Stimulated activated naive CD4-positive, alpha-beta T cell (primary cell): ENCODE results near the gene CYTH2.
A peak's percentile ranks its signal among the peaks of the same experiment; 100 is the strongest.

Experiments
- DNase-seq, 6 experiments: peaks; one replicate each; lab custom pipeline; 2025; lab: John Stamatoyannopoulos, UW

Gene CYTH2, protein sequence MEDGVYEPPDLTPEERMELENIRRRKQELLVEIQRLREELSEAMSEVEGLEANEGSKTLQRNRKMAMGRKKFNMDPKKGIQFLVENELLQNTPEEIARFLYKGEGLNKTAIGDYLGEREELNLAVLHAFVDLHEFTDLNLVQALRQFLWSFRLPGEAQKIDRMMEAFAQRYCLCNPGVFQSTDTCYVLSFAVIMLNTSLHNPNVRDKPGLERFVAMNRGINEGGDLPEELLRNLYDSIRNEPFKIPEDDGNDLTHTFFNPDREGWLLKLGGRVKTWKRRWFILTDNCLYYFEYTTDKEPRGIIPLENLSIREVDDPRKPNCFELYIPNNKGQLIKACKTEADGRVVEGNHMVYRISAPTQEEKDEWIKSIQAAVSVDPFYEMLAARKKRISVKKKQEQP

DNA sequence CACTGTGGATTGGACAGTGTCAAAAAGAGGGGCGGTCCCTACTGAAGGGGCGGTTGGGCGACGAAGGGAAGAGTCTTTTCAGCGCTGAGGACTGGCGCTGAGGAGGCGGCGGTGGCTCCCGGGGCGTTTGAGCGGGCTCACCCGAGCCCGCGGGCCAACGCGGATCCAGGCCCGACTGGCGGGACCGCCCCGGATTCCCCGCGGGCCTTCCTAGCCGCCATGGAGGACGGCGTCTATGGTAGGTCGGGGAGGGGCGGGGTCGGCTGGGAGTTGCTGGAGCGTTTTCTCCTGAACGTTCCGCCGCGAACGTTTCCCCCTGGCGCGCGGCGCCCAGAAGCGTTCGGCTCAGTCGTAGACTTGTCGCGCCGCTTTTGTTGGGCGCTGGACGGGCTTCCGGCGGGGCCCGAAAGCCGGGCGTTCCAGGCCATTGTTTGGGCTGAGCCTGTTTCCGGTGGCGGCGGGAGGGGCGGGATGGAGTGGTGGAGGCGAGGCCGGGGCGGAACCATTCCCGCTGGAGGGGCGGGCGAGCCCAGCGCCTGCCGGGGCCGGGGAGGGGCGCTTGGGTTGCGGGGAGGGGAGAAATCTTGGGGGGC lies at the start of gene CYTH2:
CYTH2 (plus strand) TSS at position 81 of the 593 bp plus-strand sequence; CDS start at position 220, 139 bp downstream.
- peak in 3 of 6 experiments; percentile 56 to 75 (median 72) for DNase-seq

DNA sequence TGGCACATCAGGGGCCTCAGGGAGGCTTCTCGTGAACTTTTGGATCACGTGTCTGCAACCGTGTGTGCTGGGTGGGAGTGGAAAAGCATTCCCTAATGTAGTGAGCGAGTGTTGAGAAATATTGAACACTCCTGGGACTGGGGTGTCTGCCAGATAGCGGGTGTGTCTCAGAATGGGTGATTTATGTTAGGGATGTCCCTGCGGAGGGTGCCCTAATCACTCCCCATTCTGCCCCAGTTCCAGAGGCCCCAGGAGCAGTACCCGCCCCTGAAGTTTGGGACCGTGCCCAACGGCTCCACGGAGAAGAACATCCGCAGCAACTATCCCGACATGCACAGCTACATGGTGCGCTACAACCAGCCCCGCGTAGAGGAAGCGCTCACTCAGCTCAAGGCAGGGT lies 47.6 kb upstream of the CYTH2 start:
- DNase-seq: no peak

DNA sequence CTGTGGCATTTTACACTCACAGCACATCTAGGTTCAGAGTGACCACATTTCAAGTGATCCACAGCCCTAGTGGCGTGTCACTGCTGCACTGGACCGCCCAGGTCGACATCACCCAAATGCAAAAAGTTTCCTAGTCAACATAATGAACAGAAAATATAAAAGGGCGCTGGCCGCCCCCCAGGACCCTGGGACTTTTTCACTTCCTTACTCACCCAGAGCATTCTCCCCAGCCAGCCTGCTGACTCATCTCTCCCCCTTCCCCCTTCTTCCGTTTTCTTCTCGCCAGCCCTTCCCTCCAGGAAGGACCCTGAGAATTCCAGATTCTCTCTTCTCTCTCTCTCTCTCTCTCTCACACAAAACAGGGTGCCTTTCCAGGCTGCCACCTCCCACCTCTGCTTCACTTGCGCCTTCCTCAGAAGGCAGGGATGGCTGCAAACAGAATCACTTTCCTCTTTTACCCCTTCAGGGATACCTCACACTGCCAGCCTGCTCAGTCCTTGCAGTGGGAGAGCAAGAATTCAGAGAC lies 44.4 kb upstream of the CYTH2 start:
- DNase-seq: no peak

DNA sequence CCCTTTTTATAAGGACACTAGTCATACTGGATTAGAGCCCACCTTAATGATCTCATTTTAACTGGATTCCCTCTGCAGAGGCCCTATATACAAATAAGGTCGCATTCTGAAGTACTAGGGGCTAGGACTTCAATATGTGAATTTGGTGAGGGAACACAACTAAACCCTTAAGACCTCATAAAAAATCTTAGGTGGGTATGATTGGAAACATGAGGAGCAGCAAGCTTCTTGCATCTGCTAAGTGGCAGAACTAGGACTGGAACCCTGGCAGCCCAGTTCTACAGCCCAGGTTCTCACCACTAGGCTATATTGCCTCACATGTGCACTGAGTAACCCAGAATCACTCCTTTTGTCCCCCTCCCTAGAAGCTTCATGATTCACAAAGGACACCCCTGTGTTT lies 40.5 kb upstream of the CYTH2 start:
- no peak for DNase-seq

DNA sequence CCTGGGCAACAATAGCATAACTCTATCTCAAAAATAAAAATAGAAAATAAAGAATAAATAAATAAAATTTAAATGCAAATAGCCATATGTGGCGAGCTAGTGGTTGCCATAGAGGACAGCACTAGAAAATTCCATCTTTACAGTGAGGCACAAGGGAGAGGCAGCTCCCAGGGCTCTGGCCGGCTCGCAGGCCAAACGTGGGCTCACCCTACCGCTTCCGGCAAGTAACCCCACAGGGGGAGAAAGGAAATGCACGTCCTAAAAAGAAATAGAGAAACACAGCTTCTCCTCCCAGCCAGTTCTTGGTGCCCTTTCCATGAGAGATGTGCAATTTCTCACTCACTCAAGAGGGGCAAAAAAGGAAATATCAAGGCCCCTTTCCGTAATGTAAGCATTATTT lies 35.8 kb upstream of the CYTH2 start:
- no peak for DNase-seq

DNA sequence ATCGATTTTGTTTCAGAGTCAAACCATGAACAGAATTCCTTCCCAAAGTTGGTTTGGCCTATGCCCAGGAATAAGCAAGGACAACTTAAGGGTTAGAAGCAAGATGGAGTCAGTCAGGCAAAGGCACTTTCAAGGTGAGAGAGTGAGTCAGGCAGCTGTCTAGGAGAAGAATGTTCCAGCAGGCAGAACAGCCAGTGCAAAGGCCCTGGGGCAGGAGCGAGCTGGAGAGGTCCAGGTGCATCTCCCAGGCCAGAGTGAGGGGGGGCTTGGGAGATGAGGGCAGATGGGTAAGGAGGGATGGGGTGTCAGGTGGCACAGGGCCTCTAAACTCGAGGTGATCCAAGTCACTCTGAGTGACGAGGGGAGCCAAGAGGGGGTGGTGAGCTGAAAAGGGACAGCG lies 32.6 kb upstream of the CYTH2 start:
- no peak for DNase-seq

DNA sequence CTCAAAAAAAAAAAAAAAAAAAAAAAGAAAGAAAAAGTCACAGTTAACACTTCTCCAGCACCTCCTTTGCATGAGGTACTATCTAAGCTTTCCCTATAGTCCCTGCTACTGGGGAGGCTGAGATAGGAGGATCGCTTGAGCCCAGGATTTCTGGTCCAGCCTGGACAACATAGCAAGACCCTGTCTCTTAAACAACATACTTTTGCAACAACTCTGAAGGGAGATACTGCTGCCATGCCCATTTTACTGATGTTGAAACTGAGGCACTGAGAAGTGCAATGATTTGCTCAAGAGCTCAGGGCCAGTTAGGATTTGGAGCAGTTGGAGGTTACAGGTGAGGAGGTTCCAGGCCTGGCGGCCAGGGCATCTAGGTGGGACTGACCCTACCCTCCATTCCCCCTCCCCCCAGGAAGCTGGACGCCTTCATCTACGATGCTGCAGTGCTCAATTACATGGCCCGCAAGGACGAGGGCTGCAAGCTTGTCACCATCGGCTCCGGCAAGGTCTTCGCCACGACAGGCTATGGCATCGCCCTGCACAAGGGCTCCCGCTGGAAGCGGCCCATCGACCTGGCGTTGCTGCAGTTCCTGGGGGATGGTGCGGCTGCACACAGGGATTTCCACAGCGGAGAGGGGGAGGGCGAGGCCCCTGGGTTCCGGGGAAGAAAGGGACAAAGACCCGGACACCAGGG lies 27.7 kb upstream of the CYTH2 start:
- no peak for DNase-seq

DNA sequence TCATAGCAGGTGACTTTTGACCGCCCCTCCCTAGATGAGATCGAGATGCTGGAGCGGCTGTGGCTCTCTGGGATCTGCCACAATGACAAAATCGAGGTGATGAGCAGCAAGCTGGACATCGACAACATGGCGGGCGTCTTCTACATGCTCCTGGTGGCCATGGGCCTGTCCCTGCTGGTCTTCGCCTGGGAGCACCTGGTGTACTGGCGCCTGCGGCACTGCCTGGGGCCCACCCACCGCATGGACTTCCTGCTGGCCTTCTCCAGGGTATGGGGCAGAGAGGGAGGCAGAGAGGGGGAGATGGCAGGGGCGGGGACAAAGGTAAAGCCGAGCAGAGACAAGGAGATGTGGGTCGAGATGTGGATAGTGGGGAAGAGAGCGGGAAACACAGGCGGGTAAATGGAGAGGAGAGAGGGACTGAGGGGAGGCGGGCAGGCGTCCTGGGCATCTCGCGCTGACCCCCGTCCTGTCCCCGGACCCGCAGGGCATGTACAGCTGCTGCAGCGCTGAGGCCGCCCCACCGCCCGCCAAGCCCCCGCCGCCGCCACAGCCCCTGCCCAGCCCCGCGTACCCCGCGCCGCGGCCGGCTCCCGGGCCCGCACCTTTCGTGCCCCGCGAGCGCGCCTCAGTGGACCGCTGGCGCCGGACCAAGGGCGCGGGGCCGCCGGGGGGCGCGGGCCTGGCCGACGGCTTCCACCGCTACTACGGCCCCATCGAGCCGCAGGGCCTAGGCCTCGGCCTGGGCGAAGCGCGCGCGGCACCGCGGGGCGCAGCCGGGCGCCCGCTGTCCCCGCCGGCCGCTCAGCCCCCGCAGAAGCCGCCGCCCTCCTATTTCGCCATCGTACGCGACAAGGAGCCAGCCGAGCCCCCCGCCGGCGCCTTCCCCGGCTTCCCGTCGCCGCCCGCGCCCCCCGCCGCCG lies 26.8 kb upstream of the CYTH2 start:
- no peak for DNase-seq

DNA sequence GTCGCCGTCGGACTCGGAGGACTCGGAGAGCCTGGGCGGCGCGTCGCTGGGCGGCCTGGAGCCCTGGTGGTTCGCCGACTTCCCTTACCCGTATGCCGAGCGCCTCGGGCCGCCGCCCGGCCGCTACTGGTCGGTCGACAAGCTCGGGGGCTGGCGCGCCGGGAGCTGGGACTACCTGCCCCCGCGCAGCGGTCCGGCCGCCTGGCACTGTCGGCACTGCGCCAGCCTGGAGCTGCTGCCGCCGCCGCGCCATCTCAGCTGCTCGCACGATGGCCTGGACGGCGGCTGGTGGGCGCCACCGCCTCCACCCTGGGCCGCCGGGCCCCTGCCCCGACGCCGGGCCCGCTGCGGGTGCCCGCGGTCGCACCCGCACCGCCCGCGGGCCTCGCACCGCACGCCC lies 25.9 kb upstream of the CYTH2 start:
- peak in 3 of 6 experiments; percentile 9 to 22 (median 15) for DNase-seq

DNA sequence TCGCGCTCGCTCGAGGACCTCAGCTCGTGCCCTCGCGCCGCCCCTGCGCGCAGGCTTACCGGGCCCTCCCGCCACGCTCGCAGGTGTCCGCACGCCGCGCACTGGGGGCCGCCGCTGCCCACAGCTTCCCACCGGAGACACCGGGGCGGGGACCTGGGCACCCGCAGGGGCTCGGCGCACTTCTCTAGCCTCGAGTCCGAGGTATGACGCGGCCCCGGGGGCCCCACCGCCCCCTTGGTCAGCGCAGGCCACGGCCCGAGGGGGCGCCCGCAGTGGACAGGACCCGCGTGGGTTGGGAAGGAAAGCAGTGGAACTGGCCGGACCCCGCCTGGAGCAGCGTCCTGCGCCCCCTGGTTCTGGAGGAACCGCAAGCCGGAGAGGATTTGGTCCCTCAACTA lies 25.4 kb upstream of the CYTH2 start:
- DNase-seq: no peak

DNA sequence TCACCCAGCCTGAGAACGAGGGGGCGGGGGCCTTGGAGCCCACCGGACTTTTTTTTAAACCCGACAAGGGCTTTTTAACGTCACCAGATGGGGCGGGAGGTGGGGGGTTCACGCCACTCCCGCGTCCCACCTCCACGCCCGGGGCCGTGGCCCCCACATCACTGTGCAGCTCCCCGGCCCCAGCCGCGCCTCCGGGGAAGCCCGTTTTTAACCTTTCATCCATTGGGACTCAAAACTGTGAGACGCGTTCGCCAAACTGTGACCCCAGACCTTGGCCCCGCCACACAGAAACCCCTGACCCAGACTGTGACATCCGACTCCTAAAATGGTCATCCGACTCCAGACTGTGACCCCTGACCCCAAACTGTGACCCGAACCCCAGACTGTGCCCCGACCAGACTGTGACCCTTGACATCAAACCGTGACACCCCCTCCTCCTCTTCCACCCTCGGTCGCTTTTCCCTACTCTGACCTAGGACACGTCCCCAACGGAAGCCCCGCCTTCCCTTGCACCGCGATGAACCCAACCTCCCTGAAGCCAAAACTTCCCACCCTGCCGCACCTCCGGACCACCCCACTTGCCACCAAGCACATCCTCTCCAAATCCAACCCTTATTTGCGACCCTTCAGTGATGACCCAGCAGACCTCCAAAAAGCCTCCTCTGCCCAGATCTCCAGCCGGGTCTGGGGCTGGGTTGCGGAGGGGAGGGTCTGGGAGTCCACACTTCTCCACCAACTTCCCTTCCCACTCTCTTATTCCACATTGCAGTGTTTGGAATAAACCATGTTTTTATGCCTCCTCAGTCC lies 24.8 kb upstream of the CYTH2 start:
- peak in 1 of 6 experiments; percentile 18 for DNase-seq

DNA sequence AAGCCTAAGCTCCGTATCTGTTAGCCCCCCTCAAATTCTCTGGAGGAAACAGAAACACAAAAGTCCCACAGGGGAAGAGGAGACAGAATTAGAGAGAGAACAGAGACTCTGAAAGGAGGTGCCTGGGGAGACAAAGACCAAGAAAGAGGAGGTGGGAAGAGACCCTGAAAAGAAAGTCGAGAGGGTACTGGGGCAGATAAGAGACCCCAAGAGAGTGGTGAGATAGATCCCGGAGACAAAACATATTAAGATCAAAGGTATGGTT lies 24.3 kb upstream of the CYTH2 start:
- no peak for DNase-seq

DNA sequence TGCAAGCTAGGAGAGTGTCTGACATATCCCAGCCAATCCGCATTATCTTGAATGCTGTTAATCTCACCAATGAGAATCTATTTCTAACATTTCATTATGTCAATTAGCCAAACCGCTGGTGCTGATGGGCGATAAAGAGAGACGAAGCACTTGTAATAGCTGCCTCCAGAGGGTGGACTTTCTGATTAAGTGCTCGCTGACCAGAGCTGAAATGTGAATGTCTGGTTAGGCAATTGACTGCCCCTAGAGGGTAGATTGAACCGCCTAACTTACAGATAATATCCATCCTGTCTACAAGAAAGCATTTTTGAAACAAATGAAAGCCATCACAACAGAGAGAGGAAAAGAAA lies 23.9 kb upstream of the CYTH2 start:
- DNase-seq: peak in 1 of 6 experiments; percentile 51

DNA sequence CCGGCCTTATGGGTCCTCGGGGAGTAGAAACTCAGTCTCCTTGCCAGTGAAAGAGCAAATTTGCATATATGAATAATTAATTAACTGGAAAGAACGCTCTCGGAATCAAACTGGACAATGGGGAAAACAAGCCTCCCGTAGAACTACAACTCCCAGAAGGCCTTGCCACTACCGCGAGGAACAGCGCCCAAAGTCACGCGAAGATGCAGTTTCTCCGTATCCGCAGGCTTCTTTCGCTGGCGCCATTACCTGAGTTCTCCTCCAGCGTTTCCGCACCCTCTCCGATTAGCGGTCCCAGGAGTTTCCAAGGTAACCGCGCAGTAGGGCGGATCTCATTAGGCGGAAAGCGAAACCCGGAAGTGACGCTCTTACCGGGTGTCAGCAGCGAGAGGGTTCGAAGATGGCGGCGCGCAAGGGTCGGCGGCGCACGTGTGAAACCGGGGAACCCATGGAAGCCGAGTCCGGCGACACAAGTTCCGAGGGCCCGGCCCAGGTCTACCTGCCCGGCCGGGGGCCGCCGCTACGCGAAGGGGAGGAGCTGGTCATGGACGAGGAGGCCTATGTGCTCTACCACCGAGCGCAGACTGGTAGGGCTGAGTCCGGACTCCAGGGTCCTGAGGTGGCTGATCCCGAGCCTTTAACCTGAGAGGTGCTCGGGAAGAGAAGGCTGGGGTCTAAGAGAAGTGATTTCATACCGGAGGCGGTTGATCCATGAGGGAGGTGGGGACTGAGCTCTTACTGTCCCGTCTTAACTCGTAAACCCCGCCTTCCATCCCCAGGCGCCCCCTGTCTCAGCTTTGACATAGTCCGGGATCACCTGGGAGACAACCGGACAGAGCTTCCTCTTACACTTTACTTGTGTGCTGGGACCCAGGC lies 23.3 kb upstream of the CYTH2 start, which contains the start of gene GRWD1:
GRWD1 (plus strand) TSS at position 378 of the 876 bp plus-strand sequence; CDS start at position 401, 23 bp downstream.
- peak; percentile 82 to 96 (median 93) for DNase-seq

DNA sequence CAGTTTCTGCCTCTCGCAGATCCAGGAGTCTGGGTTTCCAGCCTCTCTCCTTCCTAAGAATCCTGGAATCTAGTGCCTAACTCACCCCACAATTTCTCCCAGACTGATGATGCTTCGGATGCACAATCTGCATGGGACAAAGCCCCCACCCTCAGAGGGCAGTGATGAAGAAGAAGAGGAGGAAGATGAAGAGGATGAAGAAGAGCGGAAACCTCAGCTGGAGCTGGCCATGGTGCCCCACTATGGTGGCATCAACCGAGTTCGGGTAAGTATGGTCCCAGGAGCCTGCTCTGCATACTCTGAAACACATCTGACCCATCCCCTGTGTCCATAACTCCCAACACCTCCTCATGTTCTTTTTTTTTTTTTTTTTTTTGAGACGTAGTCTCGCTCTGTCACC lies 22.6 kb upstream of the CYTH2 start:
- no peak for DNase-seq

DNA sequence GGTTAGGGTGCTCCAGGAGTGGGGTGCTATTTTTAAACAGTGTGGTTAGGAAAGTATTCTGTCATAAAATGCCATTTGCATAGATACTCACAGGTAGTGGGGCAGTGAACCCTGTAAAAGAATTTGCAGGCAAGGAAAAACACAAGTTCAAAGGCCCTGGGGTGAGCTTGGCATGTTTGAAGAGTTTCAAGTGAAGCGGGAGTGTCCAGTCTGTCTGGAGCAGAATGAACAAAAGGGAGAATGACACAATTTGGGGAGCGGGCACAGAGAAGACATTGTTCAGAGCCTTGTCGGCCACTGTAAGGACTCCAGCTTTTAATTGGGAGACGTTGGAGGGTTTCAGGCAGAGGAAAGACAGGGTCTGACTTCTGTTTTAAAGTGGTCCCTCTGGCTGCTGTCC lies 20.6 kb upstream of the CYTH2 start:
- DNase-seq: no peak

DNA sequence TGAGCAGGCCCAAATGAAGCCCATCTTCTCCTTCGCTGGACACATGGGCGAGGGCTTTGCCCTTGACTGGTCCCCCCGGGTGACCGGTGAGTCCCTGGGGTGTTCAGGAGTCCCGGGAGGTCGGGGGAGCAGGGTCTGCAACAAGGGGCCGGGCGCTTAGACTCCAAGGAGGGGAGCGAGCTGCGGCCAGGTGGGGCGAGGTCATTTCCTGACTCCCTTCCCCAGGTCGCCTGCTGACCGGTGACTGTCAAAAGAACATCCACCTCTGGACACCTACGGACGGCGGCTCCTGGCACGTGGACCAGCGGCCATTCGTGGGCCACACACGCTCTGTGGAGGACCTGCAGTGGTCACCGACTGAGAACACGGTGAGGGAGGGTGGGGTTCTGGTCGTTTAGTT lies 18.7 kb upstream of the CYTH2 start:
- no peak for DNase-seq

DNA sequence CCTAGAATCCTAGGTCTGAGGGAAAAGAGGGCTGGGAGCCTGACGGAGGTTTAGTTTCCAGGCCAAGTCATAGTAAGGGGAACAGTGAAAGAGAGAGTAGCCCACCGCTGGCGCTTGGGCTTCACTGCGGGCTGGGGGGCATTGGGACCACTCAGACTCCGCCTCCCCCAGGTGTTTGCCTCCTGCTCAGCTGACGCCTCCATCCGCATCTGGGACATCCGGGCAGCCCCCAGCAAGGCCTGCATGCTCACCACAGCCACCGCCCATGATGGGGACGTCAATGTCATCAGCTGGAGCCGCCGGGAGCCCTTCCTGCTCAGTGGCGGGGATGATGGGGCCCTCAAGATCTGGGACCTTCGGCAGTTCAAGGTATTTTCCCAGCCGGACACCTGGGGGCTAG lies 18.3 kb upstream of the CYTH2 start:
- no peak for DNase-seq

DNA sequence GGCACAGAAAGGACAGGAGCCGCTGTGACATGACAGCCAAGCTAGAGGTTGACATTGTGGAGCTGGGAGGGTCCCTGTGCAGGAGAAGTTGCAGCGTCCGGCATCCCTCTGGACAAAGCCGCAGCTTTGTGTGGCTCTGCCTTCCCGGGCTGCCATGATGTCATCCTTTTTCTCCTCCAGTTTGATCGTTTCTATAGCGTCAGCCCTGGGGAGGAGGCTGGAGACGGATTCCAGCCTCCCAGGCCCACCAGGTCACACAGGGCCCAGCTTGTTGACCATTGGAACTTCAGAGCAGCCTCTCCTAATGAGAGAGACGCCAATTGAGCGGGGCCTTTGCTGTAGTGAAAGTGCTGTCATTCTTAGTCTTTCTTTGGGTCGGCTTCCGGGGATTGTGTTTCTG lies 17.5 kb upstream of the CYTH2 start:
- no peak for DNase-seq
